Stimulated activated CD4-positive, alpha-beta T cell treated with anti-CD3 and anti-CD28 coated beads, Interleukin-1b, Interleukin-23, amount 100 ng/mL, for 4 hours (primary cell): ENCODE results near the gene DICER1.

Source experiments
- DNase-seq, 2 donors: peaks; one replicate each; pipeline ENCODE4 v3.0.0-alpha.2; 2020; ENCODE audit warnings: low read depth in 2 of 2

Gene DICER1

DNA sequence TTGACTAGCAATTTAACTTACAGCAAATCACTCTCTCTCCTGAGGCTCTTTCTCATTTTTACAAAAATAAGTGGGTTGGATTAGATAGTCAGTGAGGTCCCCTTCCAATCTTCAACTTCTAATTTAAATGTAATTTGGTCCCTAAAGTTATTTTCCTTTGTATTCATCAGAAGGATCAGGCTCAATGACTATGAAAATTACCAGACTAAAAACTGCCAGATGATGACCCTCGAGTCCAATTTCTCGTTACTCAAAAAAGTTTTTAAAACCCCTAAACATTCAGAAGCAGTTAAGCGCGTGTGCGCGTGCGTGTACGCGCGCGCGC lies 34.7 kb downstream of the DICER1 start:
- no peak for DNase-seq

DNA sequence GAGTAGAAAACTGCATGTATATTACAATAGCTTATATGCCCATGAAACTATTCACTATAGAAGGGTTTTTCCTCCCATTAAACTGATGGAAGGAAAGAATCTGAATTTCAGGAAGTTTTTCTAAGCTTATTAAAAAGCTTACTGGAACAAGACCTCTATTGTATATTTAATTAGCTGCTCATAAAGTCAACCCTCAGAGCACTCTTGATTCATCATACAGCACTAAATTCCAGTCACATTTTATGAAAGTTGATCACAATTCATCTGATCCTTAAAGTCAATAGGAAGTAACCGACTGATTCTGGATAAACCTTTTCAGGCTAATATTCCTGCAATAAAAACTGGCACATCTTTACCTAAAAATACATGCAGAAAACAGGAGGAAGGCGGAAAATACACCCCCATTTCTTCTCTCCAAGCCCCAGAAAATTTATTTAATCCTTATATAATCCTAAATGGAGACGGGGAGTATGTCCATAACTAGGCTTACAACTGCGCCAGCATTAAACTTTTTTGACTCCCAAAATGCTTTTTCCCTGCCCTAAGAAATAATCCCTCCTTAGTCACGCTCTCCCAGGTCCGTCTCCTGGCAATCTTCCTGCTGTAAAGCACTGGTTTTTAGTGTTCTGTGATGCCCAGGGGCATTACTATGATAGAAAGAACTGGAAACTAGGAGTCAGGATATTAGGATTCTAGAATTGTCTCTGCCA lies 35.3 kb downstream of the DICER1 start:
- no peak for DNase-seq

DNA sequence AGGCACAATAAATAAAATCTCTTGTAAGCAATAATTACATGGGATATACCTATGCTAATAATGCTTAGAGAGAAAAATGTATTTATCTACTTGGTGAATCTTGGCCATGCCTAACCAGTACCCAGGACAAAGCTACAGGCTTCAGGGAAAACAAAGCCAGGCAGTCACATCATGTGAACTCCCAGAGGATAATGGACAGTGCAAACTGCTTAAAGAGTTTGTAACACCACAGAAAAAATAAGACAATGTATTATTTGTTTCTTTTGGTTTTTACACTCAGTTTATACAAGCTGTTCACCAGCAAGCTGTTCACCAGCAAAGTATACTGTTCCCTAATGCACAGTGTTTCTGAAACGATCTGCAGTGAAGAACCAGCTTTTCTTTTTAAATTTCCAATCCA lies 38.0 kb downstream of the DICER1 start:
- DNase-seq: no peak

DNA sequence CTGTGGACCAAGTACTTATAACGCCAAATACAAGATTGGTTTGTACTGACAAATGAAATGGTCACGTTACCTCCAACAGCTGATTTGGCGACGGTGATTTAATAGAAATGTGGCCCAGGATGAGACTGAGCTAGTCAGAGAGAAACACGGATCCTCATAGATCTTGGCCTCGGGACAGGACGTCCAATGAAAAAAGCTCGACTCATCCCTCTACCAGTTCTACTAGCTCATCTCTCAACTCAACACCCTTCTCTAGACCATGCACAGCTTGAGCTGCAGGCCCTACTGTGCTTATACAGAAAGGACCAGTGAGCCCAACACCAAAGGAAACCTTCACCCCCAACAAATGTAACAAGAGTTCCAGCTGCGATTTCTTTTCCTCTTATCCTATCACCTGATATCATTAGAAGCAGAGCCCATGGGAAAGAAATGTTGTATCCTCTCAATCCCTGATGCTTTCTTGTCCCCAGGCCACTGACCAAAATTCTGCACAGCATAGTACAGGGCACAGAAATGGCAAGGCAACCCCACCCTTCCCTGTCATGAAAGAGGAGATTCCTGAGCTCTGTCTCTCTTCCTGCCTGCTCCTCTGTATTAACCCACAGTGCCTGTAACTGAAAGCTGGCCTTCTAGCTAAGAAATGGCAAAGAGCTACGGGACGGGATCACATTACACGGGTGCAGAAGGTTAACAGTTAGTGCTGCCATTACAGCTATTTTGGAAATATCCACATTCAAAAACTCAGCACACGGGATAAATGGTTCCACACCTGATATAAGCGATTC lies 39.2 kb downstream of the DICER1 start:
- no peak for DNase-seq

DNA sequence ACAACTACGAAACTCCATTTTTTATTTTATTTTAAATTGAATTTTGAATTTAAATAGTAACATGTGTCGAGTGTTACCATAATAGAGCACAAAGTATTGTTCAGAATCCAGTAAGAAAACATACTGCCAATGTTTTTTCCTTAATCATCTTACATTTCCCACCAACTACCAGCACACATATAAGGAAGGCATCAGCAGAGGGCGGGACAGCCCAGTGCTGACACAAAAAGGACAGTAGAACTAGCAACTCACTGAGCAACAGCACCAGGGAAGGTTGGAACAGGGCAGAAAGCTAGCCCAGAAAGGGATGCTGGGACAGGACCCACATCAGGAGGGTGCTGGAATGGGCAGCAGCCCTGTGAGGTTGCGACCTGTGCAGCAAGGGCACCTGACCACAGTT lies 43.9 kb downstream of the DICER1 start:
- DNase-seq: no peak

DNA sequence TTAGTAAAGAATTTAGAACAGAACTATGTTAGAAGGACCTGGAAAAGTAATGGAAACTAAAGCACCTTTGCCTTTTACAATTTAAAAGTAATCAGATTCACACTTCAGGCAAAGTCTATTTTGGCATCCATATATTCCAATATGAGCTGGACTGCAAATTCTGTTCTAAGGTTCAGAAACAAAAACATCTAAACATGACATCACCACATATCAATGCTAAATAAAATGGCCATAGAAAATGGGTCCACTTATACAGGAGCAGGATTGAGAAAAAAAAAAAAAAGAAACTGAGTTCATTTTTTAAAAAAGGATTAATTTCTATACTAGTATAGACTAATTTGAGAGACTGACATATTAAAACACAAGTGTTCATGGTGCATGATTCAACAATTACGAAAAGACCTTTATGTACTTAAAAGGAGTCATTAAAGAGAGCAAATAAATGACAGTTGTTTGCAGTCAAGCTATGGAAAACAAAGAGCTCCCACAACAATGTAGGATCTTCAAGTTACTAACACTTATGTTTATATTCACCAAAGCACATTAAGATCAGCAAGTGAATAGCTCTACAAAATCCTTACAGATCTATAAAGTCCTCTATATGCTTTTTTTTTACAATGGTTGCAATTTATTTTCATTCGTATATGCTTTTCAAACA lies 45.7 kb downstream of the DICER1 start:
- no peak for DNase-seq

DNA sequence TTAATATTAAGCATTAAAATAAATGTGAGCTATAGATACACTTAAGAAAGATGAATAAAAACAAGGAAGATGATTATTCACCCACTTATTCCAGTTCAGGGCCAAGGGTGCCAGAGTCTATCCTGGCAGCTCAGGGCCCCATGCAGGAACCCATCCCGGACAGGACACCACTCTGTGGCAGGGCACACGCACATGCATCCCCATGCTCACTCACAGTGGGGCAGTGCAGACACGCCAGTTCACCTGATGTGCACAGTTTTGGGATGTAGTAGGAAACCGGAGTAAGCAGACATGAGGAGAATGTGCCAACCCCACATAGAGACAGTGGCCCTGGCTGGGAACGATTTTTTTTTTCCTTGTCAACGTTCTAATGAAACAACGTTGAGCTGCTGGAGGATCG lies 47.2 kb downstream of the DICER1 start:
- no peak for DNase-seq

DNA sequence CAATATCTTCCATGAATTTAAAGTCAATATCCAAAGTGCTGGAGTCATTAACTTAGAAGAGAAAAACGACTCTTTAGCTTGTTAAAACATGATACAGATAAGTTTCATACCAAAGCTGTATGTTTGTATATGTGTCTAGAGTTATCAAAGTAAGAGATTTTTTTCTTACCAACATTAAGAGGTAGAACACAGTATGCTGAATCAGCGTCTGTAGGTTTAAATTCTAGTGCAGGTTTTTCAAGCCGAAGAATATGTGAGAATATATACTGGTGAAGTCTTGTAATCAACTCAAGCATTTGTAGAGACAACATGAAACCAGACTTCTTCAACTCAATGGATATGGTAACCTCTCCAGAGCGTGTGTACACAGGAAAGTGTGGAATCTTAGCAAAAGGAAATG lies 49.6 kb downstream of the DICER1 start:
- DNase-seq: no peak

DNA sequence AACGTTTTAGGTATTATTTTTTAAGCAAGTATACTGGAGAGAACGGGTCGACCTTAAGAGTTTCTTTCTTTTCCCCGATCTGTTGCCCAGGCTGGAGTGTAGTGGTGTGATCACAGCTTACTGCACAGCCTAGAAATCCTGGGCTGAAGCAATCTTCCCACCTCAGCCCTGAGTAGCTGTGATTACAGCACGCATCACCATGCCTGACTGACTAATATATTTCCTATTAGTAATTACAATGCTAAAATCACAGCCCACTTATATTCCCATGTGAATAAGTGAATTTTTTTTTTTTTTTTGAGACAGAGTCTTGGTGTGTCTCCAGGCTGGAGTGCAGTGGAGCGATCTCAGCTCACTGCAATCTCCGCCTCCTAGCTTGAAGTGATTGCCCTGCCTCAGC lies 50.4 kb downstream of the DICER1 start:
- DNase-seq: no peak

DNA sequence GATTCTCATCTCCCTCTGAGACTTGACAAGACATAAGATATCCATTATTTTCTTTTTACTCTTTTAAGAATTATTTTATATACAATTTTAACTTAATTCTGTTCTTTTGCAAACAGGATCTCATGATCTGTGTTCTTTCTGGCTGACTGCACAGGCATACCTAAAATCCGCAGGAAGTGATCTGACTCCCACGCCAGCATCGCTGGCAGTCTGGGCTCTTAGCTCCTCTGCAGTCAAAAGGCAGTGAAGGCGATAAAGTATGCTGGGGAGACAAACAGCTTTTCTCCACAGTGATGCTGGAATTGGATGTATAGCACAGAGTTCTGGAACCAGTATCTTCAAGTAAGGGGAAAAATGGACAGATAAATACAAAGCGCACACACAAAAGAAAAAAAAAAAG lies 52.4 kb downstream of the DICER1 start:
- DNase-seq: no peak

DNA sequence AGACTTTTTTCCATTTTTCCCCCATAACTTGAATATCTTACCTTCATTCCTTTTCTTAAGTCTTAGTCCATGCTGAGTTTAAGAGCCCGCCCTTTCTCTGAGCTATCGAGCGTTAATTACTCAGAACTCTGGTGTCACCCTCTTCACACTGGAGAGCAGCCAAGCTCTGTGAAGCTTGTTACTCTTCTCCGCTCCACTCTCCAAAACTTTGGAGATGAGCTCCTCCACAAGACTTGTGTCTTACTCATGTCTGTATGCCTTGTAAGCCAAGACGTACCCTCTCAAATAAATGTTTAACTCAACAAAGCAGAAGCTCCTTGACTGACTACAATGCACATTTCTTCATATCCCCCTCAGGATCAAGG lies 54.7 kb downstream of the DICER1 start:
- DNase-seq: no peak

DNA sequence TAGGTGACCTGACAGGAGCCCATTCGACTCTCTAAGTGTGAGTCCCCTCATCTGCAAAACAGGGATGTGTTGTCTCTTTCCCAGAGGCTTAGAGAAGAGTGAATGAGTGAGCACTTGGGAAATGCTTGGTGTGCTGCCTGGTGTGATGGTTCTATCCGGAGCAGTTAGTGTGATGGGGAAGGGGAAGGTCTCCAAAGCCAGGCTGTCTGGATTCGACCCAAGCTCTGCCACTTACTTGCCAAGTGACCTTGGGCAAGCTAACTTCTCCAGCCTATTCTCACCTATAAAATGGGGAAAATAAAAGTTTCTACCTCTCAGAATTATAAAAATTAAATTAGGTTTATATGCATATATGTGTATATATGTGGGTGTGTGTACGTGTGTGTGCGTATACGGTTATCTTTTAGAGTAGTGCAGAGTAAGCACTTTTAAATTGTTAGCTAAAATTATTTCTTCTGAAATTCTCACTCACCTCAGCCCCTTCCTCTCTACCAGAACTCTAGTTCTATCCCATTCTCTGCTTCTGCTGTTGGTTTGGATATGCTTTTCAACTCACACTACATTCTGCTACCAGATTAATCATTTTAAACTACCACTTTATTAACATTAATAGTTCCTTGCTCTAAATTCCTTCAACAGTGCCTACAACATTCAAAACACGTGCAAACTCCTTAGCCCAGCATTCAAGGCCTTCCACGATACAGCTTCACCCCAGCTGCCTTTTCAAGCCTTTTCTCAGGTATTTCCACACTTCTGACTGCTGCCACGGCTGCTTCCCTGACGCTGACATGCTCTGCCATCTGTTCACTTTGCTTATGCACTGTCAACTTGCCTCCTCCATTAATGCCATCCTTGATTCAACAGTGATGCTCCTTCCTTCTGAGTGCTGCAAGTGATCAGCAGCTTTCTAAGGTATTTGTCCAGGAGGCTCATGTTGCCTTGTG lies 55.3 kb downstream of the DICER1 start:
- no peak for DNase-seq

DNA sequence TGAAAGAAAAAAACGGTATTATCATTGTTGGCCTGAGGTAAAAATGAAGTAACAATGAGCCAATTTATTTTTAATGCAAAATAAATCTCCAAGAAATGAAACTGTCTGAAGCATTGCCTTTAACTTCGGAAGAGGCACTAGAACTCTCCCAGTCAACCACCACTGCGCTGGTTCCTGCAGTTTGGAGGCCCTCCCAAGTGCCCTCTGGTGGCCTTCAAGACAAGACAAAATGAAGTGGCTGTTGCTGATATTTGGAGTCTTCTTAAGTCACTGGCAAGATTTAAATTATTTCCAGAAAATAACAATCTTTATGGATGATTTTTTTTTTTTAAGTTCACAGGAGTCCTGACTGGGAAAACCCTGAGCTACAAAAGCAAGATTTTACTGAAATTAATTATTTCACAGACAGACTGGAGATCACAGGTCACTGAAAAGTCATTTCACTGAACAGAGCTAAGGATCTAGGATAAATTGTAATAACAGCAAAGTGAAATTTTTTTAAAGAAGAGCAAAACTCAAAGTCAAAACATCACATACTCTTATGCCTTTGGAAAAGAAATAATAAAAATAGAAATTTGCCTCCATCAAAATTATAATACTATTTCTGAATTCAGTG lies 58.2 kb downstream of the DICER1 start:
- DNase-seq: no peak

DNA sequence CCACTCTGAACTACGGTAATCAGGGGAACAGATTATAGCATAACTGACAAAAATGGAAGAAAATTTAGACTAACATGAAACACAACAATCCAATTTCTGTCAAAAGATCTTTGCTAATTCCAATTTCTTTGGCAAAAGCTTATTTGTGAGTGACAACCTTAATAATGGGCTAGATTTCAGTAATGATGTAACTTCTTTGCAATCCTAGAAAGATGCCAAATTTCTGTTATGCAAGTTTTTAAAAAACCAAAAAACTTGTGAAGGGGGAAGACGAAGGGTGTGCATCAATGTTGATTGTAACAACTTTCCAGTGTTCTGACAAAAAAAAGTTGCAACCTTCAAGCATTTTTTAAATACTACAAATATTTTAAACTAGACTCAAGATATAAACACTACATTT lies 59.9 kb downstream of the DICER1 start:
- DNase-seq: no peak

DNA sequence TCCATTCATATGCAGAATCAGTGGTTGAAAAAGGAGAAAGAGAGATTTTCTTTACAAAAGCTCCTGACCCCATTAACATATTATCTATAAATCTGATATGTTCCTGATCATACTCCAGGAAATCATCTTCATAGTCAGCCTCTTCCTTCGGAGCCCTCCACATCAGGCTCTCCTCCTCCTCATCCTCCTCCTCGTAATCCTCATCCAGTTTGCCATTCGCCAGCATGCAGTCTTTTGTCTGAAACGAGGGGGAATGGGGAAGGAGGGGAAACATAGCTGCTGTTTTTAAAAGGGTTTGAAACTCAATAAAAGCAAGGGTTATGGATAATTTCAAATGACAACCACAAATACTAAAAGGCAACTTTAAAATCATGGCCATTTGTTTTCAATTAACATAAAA lies 60.9 kb downstream of the DICER1 start:
- DNase-seq: no peak

DNA sequence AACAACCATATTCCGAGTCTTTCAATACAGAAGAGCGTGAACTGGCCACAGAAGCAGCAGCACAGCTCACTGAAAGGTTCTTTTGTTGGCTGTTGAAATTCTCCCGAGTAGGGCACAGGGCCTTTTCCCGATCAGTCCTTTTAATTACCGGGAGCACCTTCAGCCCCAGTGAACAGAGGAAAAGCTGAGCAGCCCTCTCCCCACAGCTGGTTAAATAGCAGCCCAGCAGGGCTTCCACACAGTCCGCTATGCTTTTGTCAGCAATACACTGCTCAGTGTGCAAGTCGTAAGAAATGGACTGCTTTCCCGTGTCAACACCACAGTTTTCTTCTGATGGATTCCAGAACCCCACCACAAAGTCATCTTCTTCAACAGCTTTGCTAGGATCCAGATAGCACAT lies 61.3 kb downstream of the DICER1 start:
- no peak for DNase-seq

DNA sequence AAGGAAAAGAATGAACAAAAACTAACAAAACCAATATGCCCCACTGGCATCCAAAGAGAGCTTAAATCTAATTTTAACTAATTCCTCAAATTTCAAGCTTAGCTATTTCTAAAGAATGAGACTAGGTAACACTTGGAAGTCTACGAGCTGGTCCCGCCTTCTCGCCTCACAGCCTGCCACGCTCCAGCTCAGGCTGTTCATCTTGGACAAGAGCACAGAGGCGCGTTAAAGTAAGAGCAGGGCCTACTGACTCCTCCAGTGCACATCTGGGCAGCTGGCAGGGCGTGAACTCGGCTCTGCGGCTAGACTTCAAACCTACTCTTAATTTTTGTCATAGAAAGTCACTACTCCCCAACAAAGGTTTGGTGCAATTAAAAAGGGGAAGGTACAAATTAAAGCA lies 64.6 kb downstream of the DICER1 start:
- no peak for DNase-seq

DNA sequence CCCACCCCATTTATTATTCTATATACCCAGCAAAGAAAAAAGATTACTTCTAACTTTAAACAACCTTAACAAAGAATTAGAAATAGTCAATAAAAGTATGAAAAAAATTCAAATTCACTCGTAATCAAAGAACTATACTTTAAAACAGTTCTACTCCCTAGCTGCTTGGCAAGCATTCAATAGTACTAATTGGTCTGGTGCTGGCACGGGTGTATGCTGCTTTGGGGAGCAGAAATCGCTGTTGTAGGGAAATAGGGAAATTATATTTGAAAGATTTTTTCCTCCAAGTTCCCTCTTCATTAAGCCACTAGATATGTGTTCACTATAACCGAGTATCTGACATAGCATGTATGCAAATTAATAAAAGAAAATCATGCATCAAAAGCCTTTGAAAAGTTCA lies 65.7 kb downstream of the DICER1 start:
- no peak for DNase-seq

DNA sequence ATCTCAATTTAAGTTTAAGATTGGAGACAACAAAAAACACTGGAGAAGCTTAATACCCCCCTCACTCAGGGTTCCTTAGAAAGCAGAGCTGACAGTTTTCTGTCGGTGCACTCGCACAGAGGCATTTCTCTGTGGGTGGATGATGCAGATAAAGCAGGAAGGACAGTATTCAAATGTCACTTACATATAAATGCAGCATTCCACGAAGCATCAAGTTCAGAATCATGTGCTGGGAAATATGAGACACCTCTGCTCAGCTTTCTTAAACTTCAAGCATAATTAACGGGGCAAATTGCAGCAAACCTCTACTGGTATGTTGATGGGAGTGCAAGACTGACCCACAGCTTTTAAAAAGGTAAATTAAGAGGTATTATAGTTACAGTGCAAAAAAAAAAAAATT lies 68.7 kb downstream of the DICER1 start:
- DNase-seq: no peak

DNA sequence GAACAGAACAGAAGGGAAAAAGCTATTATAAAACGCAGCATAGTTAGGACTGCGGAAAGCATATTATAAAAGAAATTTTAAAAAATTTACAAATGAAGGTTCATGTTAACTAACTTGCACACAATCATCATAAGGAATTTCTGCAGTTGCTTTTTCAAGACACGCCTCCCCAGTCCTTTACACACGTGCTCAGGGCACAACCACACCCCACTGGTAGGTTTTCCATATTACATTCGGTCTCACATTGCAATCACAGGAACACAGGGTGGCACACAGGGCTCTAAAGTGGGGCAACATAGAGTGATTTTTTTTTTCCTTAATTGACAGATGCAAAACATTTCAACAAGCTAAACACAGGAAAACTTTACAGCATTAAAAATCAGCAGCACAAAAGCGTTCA lies 69.7 kb downstream of the DICER1 start:
- no peak for DNase-seq

DNA sequence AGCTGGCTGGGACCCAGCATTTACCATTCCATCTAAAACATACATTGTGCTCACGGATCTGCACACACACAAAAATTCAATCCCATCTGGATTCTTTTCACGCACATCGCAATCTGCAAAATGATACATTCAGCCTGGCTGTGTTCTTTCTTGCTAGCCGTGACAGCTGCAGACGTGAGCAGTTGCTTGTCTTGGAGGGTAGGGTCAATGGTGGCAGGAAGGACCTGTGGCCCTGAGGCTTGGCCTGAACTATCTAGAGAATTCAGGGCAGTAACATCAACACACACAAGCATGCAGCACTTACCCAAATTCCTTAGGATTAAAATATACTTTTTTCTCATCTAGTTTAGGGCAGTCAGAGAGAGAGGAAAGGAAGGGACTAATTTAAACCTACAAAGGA lies 72.0 kb downstream of the DICER1 start:
- no peak for DNase-seq

DNA sequence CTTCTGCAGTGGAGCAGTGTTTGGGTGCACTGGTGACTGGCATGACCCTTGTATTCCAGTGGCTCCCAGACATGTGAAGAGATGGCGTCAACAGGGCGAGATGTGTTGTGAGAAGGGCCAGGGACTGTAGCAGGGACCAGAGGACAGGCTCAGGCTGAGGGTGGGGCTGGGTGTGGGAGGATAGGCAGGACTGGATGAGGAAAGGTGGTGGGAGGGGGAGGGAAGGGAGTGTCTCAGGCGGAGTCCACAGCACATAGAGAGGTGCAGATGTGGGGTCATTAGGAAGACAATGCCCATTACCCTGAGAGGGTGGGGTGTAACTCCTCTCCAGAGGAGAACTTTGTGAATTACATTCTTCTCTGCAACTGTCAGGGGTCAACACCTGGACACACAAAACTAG lies 78.5 kb downstream of the DICER1 start:
- DNase-seq: no peak
